Activated effector memory CD4-positive, alpha-beta T cell treated with anti-CD3 and anti-CD28 coated beads, Interleukin-2, amount 50 U/mL, for 16 hours (primary cell): Measurements from ENCODE around the gene CNFN.
"Not testable (repeated sequence)": the region's sequence is repeated elsewhere in the genome, so short reads cannot be mapped to it uniquely, and the experiment has no call there.

Experiments used
- DNase-seq: peaks from one replicate; pipeline ENCODE4 v3.0.0-alpha.2; 2020

CNFN gene

GRCh38 chr19:42345191-42345812 is 44.8 kb downstream of the CNFN start:
- no peak for DNase-seq

- no peak for DNase-seq
Measured at GRCh38 chr19:42344336-42344893, 45.7 kb downstream of the CNFN start.

- DNase-seq = no peak
Measured at GRCh38 chr19:42343344-42344110, 46.6 kb downstream of the CNFN start.

- DNase-seq = not testable (repeated sequence)
Measured at GRCh38 chr19:42339922-42340321, 50.2 kb downstream of the CNFN start.

- DNase-seq = not testable (repeated sequence)
Measured at GRCh38 chr19:42339126-42339860, 50.8 kb downstream of the CNFN start.
